NT2/D1 (cell line): ENCODE measurements around the gene GPD1L.

ENCODE experiments used
- SUZ12 ChIP-seq: IDR thresholded peaks from 2 replicates; pipeline ENCODE4 v1.6.1; 2011; ENCODE audit not compliant: insufficient read length, insufficient read depth; ENCODE audit errors: extremely low read depth
- YY1 ChIP-seq: IDR thresholded peaks from 2 replicates; pipeline ENCODE4 v1.6.1; 2011; ENCODE audit not compliant: insufficient read length, insufficient read depth
- ZNF274 ChIP-seq: IDR thresholded peaks from 2 replicates; pipeline ENCODE4 v1.6.1; 2011; ENCODE audit warnings: mild to moderate bottlenecking, low read depth, low read length

DNA sequence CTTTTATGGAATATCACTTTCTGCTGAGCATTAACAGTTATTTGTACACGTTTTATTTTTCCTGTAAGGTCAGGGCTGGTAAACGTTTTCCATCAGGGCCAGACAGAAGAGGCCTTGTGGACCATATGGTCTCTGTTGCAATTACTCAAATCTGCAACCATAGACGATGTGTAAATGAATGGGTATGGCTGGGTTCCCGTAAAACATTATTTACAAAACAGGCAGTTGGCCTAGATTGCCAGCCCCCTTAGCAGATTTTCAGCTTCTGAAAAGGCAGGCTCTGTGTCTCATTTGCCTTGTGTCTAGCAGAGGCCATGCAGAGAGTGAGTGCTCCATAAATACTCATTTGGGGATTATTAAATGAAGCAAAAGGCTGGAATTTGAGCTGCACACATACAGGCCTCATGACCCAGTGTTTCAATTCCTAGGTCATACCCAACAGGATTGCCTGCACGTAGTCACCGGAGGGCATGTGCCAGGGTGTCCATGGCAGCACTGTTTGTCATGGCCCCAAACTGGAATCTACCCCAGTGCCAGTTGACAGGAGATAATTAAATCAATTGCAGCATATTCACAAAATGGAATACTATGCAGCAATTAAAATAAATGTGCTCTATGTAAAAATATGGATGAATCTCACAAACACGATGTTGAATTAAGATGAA, 51.3 kb downstream of the GPD1L start:
- TF ChIP-seq YY1 (no peak), ZNF274 (no peak), SUZ12 (no peak)
